ENCODE data around the gene TSHZ1. TPM values are rescaled to one million over a fixed set of nuclear protein-coding genes. Genes with fewer than 3 reads are reported as not detected.

The TSHZ1 gene
- total RNA-seq, 1 experiment from 2014 or later: 5.6 TPM

DNA sequence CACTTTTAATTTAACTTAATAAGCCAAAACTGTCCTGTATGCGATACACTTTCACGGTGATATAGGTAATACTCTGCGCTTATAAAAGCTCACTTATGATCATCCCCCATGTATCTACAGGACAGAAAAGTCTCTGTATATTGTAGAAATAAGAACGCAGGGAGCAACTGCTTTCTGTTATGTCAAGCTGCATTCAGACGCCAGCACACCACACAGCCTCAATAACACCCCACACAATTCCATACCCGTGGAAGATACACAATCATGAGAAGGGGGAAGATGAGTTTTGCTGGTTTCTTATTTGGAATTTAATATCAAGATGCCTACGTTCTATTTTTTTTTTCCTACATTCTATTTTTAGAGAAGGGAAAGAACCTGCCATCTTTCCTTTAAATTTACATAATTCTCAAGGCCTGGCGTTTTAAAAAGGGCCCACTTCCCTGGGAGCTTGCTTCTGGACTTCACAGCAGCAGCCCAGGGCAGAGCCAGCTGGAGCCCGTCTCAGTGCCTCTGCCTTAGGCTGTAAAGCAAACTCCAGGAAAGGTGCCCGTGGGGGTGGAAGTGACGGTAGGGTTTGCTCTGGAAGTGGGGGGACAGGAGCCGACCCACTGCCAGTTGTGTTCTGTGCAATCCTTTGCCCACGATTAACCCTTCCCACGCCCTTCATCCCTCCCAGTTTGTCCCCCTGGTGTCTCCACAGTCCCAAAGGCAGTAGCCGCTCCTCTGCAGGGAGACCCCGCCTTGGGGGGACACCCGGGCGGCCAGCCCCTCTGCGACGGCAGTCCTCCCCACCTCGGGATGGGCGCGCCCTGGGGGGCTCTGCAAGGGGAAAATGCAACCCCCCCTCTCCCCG, 7.0 kb upstream of the TSHZ1 start:
- Histone ChIP-seq H3K9me2 (replicated peaks; ENCODE audit: low read length) (no peaks in the 10 kb centered on the region), H2AFZ (ENCODE audit: low read length) (no peak overlapping the region), H3K79me2 (ENCODE audit: low read length) (peaks cover 74% of the 10 kb centered on the region), H3K9me3 (ENCODE audit: low read length) (no peaks in the 10 kb centered on the region), H3K4me2 (ENCODE audit: low read length) (no peak overlapping the region), H3K27me3 (ENCODE audit: low read length) (no peaks in the 10 kb centered on the region), H4K20me1 (ENCODE audit: low read length) (peaks cover 8% of the 10 kb centered on the region; the same call in 1 of the 2 replicates), H3K4me1 (ENCODE audit: insufficient read depth, low read length) (peaks cover 19% of the 10 kb centered on the region), H3F3A (ENCODE audit: low read length, unreplicated experiment) (no peaks in the 10 kb centered on the region), H3K4me3 (ENCODE audit: low read length) (no peak overlapping the region), H3K9ac (ENCODE audit: low read length) (no peak overlapping the region), H3K36me3 (ENCODE audit: low read depth, low read length) (peaks cover 10% of the 10 kb centered on the region; the same call in 1 of the 2 replicates), H3K27ac (ENCODE audit: low read length) (no peak overlapping the region)
- no TSS peak for BruUV-seq (replicated peaks)
- intact Hi-C loops (cut with micrococcal nuclease): no loop called here
- DNase-seq: no peak
- ChIA-PET POLR2A (ENCODE audit: unreplicated experiment) (no interaction called here), CTCF (no interaction called here)
- ATAC-seq: no peak
- TF ChIP-seq, protein P1, sequence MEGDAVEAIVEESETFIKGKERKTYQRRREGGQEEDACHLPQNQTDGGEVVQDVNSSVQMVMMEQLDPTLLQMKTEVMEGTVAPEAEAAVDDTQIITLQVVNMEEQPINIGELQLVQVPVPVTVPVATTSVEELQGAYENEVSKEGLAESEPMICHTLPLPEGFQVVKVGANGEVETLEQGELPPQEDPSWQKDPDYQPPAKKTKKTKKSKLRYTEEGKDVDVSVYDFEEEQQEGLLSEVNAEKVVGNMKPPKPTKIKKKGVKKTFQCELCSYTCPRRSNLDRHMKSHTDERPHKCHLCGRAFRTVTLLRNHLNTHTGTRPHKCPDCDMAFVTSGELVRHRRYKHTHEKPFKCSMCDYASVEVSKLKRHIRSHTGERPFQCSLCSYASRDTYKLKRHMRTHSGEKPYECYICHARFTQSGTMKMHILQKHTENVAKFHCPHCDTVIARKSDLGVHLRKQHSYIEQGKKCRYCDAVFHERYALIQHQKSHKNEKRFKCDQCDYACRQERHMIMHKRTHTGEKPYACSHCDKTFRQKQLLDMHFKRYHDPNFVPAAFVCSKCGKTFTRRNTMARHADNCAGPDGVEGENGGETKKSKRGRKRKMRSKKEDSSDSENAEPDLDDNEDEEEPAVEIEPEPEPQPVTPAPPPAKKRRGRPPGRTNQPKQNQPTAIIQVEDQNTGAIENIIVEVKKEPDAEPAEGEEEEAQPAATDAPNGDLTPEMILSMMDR (conservative IDR thresholded peaks at IDR 0.05; ENCODE audit: low read depth, low read length): no peak
- TF ChIP-seq EZH2phosphoT487 (IDR thresholded peaks at IDR 0.05; ENCODE audit: borderline replicate concordance, low read length): no peak
- no peak for TF ChIP-seq EZH2 (IDR thresholded peaks at IDR 0.05; ENCODE audit: low read length, unreplicated experiment)

DNA sequence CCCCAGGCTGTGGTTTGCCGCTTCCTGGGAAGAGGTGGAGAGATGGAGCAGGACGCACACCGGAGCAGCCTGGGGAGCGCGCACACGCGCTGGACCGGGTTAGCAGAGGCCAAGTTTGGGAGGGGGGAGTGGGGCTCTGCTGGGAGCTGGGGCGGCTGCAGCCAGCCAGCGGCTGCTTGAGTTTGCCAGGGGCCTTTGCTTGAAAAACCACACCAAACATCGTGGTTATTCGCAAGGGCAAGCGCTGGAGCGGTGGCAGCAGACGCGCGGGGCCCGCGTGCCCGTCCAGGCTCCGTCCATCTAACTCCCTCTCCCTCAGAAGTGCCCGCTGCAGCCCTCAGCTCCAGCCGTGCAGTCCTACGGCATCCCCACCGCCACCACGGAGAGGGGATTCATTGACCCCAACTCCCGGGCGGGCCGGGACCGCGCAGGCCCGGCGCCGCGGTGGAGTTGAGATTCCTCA, 6.3 kb upstream of the TSHZ1 start:
- Histone ChIP-seq H3K27ac (ENCODE audit: low read length) (no peak overlapping the region), H4K20me1 (ENCODE audit: low read length) (peaks cover 8% of the 10 kb centered on the region; the same call in 1 of the 2 replicates), H3K27me3 (ENCODE audit: low read length) (no peaks in the 10 kb centered on the region), H3K36me3 (ENCODE audit: low read depth, low read length) (peaks cover 10% of the 10 kb centered on the region; the same call in 1 of the 2 replicates), H3F3A (ENCODE audit: low read length, unreplicated experiment) (no peaks in the 10 kb centered on the region), H3K9me3 (ENCODE audit: low read length) (no peaks in the 10 kb centered on the region), H3K4me2 (ENCODE audit: low read length) (no peak overlapping the region), H2AFZ (ENCODE audit: low read length) (no peak overlapping the region), H3K4me3 (ENCODE audit: low read length) (no peak overlapping the region), H3K79me2 (ENCODE audit: low read length) (peaks cover 74% of the 10 kb centered on the region), H3K9me2 (replicated peaks; ENCODE audit: low read length) (no peaks in the 10 kb centered on the region), H3K4me1 (ENCODE audit: insufficient read depth, low read length) (peaks cover 19% of the 10 kb centered on the region), H3K9ac (ENCODE audit: low read length) (no peak overlapping the region)
- ChIA-PET POLR2A (ENCODE audit: unreplicated experiment) (no interaction called here), CTCF (no interaction called here)
- ATAC-seq (no peak), DNase-seq (no peak)
- no TSS peak for BruUV-seq (replicated peaks)
- intact Hi-C loops (cut with micrococcal nuclease): no loop called here
- TF ChIP-seq EZH2 (IDR thresholded peaks at IDR 0.05; ENCODE audit: low read length, unreplicated experiment) (no peak), EZH2phosphoT487 (IDR thresholded peaks at IDR 0.05; ENCODE audit: borderline replicate concordance, low read length) (no peak)
- TF ChIP-seq, protein P1 (conservative IDR thresholded peaks at IDR 0.05; ENCODE audit: low read depth, low read length): no peak

Data from PC-3 (cell line).